Measurements from ENCODE around the gene UNC5B. TPM values are rescaled to one million over a fixed set of nuclear protein-coding genes. Genes with fewer than 3 reads are reported as not detected.

Gene UNC5B
- total RNA-seq, 1 donor from 2014 or later: 22.2 TPM

DNA sequence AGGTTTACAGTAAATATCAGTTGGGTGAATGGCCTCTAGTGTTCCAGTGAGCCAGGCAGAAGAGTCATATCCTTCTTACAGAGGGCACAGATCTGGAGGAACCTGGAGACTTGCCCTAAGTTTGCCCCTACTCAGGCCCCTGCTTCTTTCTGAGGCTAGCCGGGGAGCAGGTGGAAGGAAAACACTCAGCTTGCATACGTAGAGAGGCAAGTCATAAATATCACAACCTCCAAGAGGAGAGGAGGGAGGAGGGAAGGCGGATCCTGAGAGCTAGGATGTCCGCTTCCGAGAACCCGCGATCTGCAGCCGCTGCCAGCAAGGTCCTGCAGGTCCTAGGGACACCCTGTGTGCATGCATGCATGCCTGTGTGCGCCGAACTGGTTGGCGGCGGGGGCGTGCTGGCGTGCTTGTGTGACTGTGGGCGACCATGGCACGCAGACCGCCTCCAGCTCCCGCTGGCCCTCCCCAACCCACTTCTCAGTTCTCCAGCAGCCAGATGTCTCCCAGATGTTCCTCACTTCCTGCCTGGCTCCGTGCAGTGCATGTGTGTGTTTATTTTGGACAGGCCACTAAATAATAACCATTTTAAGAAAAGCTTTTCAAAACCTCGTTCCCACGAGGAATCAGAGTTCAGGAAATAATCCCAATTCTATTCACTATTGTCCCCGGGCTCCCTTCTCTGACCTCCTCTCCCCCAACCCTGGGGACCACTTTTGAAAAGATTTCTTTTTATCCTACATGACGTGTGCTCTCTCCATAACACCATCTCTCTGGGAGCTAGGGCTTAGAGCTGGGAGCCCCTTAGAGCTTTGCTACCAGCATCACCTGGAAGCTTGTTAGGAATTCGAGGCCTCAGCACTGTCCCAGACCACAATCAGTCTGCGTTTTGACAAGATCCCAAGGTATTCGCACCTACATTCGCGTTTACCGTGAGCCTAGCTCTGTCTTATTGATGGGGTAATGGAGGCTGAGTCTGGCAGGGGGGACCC, 32.4 kb downstream of the UNC5B start:
- TF ChIP-seq, protein P1, sequence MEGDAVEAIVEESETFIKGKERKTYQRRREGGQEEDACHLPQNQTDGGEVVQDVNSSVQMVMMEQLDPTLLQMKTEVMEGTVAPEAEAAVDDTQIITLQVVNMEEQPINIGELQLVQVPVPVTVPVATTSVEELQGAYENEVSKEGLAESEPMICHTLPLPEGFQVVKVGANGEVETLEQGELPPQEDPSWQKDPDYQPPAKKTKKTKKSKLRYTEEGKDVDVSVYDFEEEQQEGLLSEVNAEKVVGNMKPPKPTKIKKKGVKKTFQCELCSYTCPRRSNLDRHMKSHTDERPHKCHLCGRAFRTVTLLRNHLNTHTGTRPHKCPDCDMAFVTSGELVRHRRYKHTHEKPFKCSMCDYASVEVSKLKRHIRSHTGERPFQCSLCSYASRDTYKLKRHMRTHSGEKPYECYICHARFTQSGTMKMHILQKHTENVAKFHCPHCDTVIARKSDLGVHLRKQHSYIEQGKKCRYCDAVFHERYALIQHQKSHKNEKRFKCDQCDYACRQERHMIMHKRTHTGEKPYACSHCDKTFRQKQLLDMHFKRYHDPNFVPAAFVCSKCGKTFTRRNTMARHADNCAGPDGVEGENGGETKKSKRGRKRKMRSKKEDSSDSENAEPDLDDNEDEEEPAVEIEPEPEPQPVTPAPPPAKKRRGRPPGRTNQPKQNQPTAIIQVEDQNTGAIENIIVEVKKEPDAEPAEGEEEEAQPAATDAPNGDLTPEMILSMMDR (IDR thresholded peaks at IDR 0.05): no peak
- peak overlapping the region; percentile 40 for H3K4me3 ChIP-seq
- intact Hi-C loops (cut with DNase I): no loop called here
- H3K27ac ChIP-seq: peak overlapping the region; percentile 60
- ATAC-seq (peak; percentile 31 to 40), DNase-seq (peak; percentile 54)
- H3K9me3 ChIP-seq: no peaks in the 10 kb centered on the region
- no peaks in the 10 kb centered on the region for H3K27me3 ChIP-seq (ENCODE audit: low read depth)
- H3K4me1 ChIP-seq: peaks cover 77% of the 10 kb centered on the region
- H3K36me3 ChIP-seq: no peaks in the 10 kb centered on the region

DNA sequence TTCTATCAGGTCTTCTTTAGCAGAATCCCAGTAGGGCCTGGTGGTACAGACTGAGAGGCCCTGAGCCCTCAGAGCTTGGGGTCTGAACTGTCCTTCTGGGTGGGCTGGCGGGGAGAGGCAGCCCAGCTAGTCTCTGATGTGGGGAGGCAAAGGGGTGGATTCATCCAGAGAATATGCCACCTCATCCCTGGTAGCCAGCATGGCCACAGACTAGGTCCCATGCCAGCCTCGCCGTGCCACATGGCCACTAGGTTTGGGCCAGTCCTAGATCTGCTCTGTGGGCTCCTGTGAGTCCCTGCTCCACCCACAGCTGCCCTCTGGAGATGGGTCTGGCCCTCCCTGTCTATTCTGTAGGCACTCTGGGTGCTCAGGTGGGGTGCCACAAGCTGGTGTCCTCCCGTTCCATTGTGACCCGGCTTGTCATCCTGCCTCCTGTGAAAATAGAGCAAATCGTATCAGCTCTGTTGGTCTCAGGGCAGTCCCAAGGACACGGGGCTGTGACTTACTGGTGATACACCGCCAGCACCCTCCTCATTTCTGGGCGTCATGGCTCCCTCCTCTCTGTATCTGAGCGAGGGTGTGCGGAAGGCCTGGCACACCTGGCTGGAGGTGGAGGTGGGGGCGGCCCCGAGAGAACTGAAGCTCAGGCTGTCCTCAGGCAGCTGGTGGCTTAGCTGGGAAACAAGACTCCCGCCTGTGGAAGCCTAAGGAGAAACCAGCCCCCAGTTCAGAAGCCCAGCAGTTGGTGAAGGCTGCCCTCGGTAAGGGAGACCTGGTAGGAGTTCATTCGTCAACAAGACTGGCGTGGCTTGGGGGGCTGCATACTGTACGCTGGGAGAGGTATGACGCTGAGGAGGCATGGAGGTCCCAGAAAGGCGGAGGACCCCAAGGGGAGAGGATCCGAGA, 33.3 kb downstream of the UNC5B start:
- intact Hi-C loops (cut with DNase I): no loop called here
- Histone ChIP-seq H3K36me3 (no peaks in the 10 kb centered on the region), H3K27ac (peak overlapping the region; percentile 60), H3K9me3 (no peaks in the 10 kb centered on the region), H3K4me3 (no peak overlapping the region), H3K4me1 (peaks cover 67% of the 10 kb centered on the region), H3K27me3 (ENCODE audit: low read depth) (no peaks in the 10 kb centered on the region)
- TF ChIP-seq, protein P1 (IDR thresholded peaks at IDR 0.05): no peak
- DNase-seq: no peak
- ATAC-seq: no peak

DNA sequence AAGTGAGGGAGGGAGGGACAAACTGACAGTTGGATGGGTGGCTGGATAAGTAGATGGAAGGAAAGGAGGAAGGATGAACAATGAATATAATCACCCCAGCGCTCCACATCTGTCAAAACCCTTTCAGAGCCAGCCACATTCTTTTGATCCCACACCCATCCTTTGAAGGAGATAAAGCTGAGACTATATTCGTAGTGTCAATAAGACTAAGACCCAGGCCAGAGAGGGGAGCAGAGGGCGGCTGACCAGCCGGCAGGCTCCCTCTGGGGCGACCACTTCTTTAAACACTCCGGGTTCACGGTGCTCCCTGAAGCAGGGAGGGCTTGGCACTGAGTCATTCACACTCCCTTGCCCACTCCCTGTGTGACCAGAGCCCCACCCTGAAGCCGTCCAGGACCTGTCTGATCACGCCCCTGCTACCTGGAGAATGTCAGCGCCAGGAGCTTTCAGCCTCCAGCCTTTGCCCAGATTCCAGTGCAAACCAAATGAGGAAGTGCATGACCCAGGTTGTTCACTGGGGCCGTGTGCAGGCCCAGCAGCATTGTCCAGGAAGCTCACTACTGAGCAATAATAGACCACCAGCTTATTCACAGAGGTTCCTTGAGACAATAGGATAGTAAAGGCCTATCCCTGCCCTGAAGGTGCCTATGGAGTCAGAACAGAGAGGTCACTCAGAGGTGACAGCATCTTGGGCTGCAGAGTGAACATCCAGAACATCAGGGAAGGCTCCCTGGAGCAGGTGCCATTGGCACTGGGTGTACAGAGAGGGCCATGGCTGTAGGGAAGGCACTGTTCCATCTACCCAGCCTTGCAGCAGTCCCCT, 34.4 kb downstream of the UNC5B start:
- H3K4me3 ChIP-seq: no peak overlapping the region
- DNase-seq (no peak), ATAC-seq (peak in 1 of 2 donors; percentile 42)
- H3K9me3 ChIP-seq: no peaks in the 10 kb centered on the region
- intact Hi-C loops (cut with DNase I): no loop called here
- no peak overlapping the region for H3K27ac ChIP-seq
- TF ChIP-seq, protein P1 (IDR thresholded peaks at IDR 0.05): no peak
- peaks cover 56% of the 10 kb centered on the region for H3K4me1 ChIP-seq
- H3K27me3 ChIP-seq (ENCODE audit: low read depth): no peaks in the 10 kb centered on the region
- H3K36me3 ChIP-seq: no peaks in the 10 kb centered on the region

DNA sequence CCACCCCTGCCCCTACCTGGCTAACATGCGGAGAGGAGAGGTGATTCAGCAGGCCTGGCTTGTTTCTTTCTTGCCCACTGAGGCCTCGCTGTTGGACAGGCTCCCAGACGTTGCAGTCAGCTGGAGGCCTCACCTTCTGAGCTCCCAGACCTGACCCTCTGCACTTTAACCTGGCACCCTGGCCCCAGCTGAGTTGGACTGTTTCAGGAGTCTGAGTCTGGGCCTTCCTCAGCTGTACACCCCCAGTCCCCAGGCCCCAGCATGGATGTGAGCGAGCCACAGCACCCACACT, 35.0 kb downstream of the UNC5B start:
- TF ChIP-seq, protein P1 (IDR thresholded peaks at IDR 0.05): no peak
- no peak for DNase-seq
- Histone ChIP-seq H3K9me3 (no peaks in the 10 kb centered on the region), H3K4me1 (peaks cover 51% of the 10 kb centered on the region), H3K36me3 (no peaks in the 10 kb centered on the region), H3K27me3 (ENCODE audit: low read depth) (no peaks in the 10 kb centered on the region), H3K27ac (no peak overlapping the region), H3K4me3 (no peak overlapping the region)
- intact Hi-C loops (cut with DNase I): no loop called here
- ATAC-seq: no peak

DNA sequence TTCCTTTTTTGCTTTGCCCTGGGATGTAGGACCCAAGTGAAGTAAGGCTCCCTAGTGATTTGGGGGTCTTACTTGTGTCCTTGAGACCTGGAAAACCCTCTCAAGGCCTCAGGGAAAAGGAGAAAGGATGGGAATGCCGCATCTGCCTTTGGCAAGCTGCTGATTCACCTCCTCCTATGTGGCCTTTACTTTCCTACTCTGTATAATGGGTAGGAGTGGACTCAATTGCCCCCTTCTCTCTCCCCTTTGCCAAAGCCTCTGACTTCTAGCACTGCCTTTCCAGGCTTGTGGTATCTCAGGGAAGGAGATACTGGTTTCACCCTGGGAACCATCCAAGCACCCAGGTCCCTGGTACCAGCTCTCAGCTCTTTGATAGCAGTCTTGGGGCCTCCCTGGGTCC, 35.4 kb downstream of the UNC5B start:
- TF ChIP-seq, protein P1 (IDR thresholded peaks at IDR 0.05): no peak
- Histone ChIP-seq H3K9me3 (no peaks in the 10 kb centered on the region), H3K4me3 (no peak overlapping the region), H3K27ac (no peak overlapping the region), H3K36me3 (no peaks in the 10 kb centered on the region), H3K4me1 (peaks cover 46% of the 10 kb centered on the region), H3K27me3 (ENCODE audit: low read depth) (no peaks in the 10 kb centered on the region)
- ATAC-seq (no peak), DNase-seq (no peak)
- intact Hi-C loops (cut with DNase I): no loop called here

Data from lower lobe of right lung (tissue), 2 donors.